H1 (cell line): ENCODE measurements around the gene MAPK1. TPM values are rescaled to one million over a fixed set of nuclear protein-coding genes. Genes with fewer than 3 reads are reported as not detected.

Experiments used
- CBX5 ChIP-seq: fragments of 300-800, 300-1000 bp; sonication (generic); IDR thresholded peaks from 2 replicates; pipeline ENCODE4 v1.7.1; 2016; ENCODE audit warnings: antibody characterized with exemption, low read length, low read depth
- CREB1 ChIP-seq: IDR thresholded peaks from 2 replicates; pipeline ENCODE4 v1.6.1; 2012; ENCODE audit warnings: inconsistent platforms
- CTBP2 ChIP-seq: IDR thresholded peaks from 2 replicates; pipeline ENCODE4 v1.7.0; 2011; ENCODE audit warnings: borderline replicate concordance, mild to moderate bottlenecking, moderate library complexity, mixed read lengths, low read length; ENCODE audit not compliant: insufficient read depth, insufficient read length
- EP300 ChIP-seq, 2 experiments: IDR thresholded peaks; 1 replicate in 1 of 2; 2 replicates in 1 of 2; pipeline ENCODE4 v1.6.1; 2011 to 2012; ENCODE audit warnings: low read depth in 2 of 2, low read length in 2 of 2, mild to moderate bottlenecking in 2 of 2, borderline replicate concordance in 1 of 2, inconsistent platforms in 1 of 2, moderate library complexity in 1 of 2
- GTF2F1 ChIP-seq: IDR thresholded peaks from 2 replicates; pipeline ENCODE4 v1.6.1; 2012; ENCODE audit warnings: low read depth, low read length, improper control_type of control experiment, borderline replicate concordance
- HDAC2 ChIP-seq, 2 experiments: fragments of 300-600 bp in 1 of 2; sonication (generic) in 1 of 2; IDR thresholded peaks; 2 replicates each; pipeline ENCODE4 v1.6.1; 2011 to 2012; ENCODE audit warnings: low read depth in 2 of 2, low read length in 2 of 2, mild to moderate bottlenecking in 2 of 2, moderate library complexity in 2 of 2, borderline replicate concordance in 1 of 2, inconsistent platforms in 1 of 2
- RNF2 ChIP-seq: fragments of 200-900, 300-1000 bp; sonication (generic); IDR thresholded peaks from 2 replicates; pipeline ENCODE4 v1.7.1; 2016; ENCODE audit warnings: borderline replicate concordance, low read depth, mild to moderate bottlenecking, antibody characterized with exemption, low read length; ENCODE audit not compliant: poor library complexity, severe bottlenecking; ENCODE audit errors: missing control alignments
- RXRA ChIP-seq: IDR thresholded peaks from 2 replicates; pipeline ENCODE4 v1.6.1; 2011; ENCODE audit warnings: low read depth, mild to moderate bottlenecking, low read length, moderate library complexity; ENCODE audit not compliant: insufficient read depth
- SIN3A ChIP-seq, 2 experiments: IDR thresholded peaks in 1 of 2; conservative IDR thresholded peaks in 1 of 2; 2 replicates each; pipeline ENCODE4 v1.6.1; 2011 to 2012; ENCODE audit warnings: low read length in 2 of 2, improper control_type of control experiment in 1 of 2, low read depth in 1 of 2, mild to moderate bottlenecking in 1 of 2
- polyA plus RNA-seq, 7 experiments: library from polyadenylated mRNA; depleted of rRNA in 3 of 7; stranded (reverse) in 5 of 7; unstranded in 2 of 7; fragments of >200 nt in 5 of 7; fragments of 200-250 nt in 2 of 7; gene quantifications; 1 replicate in 5 of 7; 2 replicates in 1 of 7; 4 replicates in 1 of 7; pipeline versions ENCODE4 v1.2.1 to v1.2.3, GENCODE V29; 2011 to 2013; ENCODE audit warnings: missing spikeins in 2 of 7, mixed read lengths in 2 of 7
- total RNA-seq: library from RNA; stranded (reverse); fragmentation: NEBNext Ultra II Directional; extraction: Animal tissue kit (Norgen Biotek cat#: 25700); gene quantifications from 2 replicates; pipeline ENCODE4 v1.2.1, GENCODE V29; 2021
- TF ChIP-seq, protein P1 (sequence below): fragments of 300-600 bp; sonication (generic); IDR thresholded peaks from 2 replicates; pipeline ENCODE4 v1.7.1; 2012; ENCODE audit warnings: low read length, moderate library complexity, mild to moderate bottlenecking, inconsistent platforms; ENCODE audit not compliant: insufficient replicate concordance

MAPK1 gene
- total and polyA plus RNA-seq, 2 of the 8 experiments (the other 6 are each of a cell fraction or from before 2014, with no cell fraction given) = 28.1 to 101 TPM

GRCh38 chr22:21826204-21826603 lies 41.2 kb downstream of the MAPK1 start (continued):
- TF ChIP-seq, protein P1, sequence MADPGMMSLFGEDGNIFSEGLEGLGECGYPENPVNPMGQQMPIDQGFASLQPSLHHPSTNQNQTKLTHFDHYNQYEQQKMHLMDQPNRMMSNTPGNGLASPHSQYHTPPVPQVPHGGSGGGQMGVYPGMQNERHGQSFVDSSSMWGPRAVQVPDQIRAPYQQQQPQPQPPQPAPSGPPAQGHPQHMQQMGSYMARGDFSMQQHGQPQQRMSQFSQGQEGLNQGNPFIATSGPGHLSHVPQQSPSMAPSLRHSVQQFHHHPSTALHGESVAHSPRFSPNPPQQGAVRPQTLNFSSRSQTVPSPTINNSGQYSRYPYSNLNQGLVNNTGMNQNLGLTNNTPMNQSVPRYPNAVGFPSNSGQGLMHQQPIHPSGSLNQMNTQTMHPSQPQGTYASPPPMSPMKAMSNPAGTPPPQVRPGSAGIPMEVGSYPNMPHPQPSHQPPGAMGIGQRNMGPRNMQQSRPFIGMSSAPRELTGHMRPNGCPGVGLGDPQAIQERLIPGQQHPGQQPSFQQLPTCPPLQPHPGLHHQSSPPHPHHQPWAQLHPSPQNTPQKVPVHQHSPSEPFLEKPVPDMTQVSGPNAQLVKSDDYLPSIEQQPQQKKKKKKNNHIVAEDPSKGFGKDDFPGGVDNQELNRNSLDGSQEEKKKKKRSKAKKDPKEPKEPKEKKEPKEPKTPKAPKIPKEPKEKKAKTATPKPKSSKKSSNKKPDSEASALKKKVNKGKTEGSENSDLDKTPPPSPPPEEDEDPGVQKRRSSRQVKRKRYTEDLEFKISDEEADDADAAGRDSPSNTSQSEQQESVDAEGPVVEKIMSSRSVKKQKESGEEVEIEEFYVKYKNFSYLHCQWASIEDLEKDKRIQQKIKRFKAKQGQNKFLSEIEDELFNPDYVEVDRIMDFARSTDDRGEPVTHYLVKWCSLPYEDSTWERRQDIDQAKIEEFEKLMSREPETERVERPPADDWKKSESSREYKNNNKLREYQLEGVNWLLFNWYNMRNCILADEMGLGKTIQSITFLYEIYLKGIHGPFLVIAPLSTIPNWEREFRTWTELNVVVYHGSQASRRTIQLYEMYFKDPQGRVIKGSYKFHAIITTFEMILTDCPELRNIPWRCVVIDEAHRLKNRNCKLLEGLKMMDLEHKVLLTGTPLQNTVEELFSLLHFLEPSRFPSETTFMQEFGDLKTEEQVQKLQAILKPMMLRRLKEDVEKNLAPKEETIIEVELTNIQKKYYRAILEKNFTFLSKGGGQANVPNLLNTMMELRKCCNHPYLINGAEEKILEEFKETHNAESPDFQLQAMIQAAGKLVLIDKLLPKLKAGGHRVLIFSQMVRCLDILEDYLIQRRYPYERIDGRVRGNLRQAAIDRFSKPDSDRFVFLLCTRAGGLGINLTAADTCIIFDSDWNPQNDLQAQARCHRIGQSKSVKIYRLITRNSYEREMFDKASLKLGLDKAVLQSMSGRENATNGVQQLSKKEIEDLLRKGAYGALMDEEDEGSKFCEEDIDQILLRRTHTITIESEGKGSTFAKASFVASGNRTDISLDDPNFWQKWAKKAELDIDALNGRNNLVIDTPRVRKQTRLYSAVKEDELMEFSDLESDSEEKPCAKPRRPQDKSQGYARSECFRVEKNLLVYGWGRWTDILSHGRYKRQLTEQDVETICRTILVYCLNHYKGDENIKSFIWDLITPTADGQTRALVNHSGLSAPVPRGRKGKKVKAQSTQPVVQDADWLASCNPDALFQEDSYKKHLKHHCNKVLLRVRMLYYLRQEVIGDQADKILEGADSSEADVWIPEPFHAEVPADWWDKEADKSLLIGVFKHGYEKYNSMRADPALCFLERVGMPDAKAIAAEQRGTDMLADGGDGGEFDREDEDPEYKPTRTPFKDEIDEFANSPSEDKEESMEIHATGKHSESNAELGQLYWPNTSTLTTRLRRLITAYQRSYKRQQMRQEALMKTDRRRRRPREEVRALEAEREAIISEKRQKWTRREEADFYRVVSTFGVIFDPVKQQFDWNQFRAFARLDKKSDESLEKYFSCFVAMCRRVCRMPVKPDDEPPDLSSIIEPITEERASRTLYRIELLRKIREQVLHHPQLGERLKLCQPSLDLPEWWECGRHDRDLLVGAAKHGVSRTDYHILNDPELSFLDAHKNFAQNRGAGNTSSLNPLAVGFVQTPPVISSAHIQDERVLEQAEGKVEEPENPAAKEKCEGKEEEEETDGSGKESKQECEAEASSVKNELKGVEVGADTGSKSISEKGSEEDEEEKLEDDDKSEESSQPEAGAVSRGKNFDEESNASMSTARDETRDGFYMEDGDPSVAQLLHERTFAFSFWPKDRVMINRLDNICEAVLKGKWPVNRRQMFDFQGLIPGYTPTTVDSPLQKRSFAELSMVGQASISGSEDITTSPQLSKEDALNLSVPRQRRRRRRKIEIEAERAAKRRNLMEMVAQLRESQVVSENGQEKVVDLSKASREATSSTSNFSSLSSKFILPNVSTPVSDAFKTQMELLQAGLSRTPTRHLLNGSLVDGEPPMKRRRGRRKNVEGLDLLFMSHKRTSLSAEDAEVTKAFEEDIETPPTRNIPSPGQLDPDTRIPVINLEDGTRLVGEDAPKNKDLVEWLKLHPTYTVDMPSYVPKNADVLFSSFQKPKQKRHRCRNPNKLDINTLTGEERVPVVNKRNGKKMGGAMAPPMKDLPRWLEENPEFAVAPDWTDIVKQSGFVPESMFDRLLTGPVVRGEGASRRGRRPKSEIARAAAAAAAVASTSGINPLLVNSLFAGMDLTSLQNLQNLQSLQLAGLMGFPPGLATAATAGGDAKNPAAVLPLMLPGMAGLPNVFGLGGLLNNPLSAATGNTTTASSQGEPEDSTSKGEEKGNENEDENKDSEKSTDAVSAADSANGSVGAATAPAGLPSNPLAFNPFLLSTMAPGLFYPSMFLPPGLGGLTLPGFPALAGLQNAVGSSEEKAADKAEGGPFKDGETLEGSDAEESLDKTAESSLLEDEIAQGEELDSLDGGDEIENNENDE = no peak
- no peak for TF ChIP-seq GTF2F1
- no peak for TF ChIP-seq CBX5
- no peak for TF ChIP-seq SIN3A (conservative IDR thresholded peaks at IDR 0.05 in 1 of 2, IDR thresholded peaks at IDR 0.05 in 1 of 2; ENCODE audit: low read depth in 1 of 2, low read length in 2 of 2)
- TF ChIP-seq RXRA = no peak
- no peak for TF ChIP-seq HDAC2 (IDR thresholded peaks at IDR 0.05; ENCODE audit: borderline replicate concordance in 1 of 2, low read depth in 2 of 2, low read length in 2 of 2)
- no peak for TF ChIP-seq CTBP2
- no peak for TF ChIP-seq RNF2
- TF ChIP-seq CREB1 = no peak
- TF ChIP-seq EP300 (IDR thresholded peaks at IDR 0.05; ENCODE audit: borderline replicate concordance in 1 of 2, low read depth in 2 of 2, low read length in 2 of 2) = no peak
- TF ChIP-seq, all 59 proteins: peak for 0
